GM21737 (cell line): ENCODE measurements around the gene ATP5MC3.
A peak's percentile ranks its signal among the peaks of the same experiment; 100 is the strongest.

Experiments used
- ATAC-seq: cut with Tn5 transposase; IDR thresholded peaks from one replicate; pipeline ENCODE4 v1.9.1; 2021; ENCODE audit warnings: mild to moderate bottlenecking, moderate library complexity; ENCODE audit not compliant: unreplicated experiment

ATP5MC3 gene

GRCh38 chr2:175168564-175168945, 13.0 kb downstream of the ATP5MC3 start:
- ATAC-seq: peak; percentile 25

- ATAC-seq: peak; percentile 92
These were observed 13.5 kb downstream of the ATP5MC3 start, which contains the start of gene ATF2 for GRCh38 chr2:175167792-175168563. TSS of gene ATF2 (minus strand) at chr2:175168203. CDS start at chr2:175136443, 31,760 bp downstream.

- peak; percentile 5 for ATAC-seq
These were observed 14.3 kb downstream of the ATP5MC3 start for GRCh38 chr2:175167076-175167791.

GRCh38 chr2:175166216-175166824, 15.2 kb downstream of the ATP5MC3 start:
- ATAC-seq: no peak

GRCh38 chr2:175164235-175164634, 17.3 kb downstream of the ATP5MC3 start:
- no peak for ATAC-seq

- no peak for ATAC-seq
These were observed 22.6 kb downstream of the ATP5MC3 start for GRCh38 chr2:175158894-175159293.

- ATAC-seq: no peak
These were observed 25.0 kb downstream of the ATP5MC3 start for GRCh38 chr2:175156534-175156933.

GRCh38 chr2:175154661-175155082, 26.8 kb downstream of the ATP5MC3 start:
- ATAC-seq: peak; percentile 58

- peak; percentile 71 for ATAC-seq
These were observed 29.3 kb downstream of the ATP5MC3 start for GRCh38 chr2:175152242-175152641.

- no peak for ATAC-seq
These were observed 29.7 kb downstream of the ATP5MC3 start for GRCh38 chr2:175151791-175152190.

- ATAC-seq: no peak
These were observed 34.3 kb downstream of the ATP5MC3 start for GRCh38 chr2:175147186-175147585.

GRCh38 chr2:175143678-175144077, 37.8 kb downstream of the ATP5MC3 start:
- ATAC-seq: no peak

GRCh38 chr2:175143191-175143590, 38.3 kb downstream of the ATP5MC3 start:
- ATAC-seq: no peak

- ATAC-seq: no peak
These were observed 41.2 kb downstream of the ATP5MC3 start for GRCh38 chr2:175140332-175140731.

- no peak for ATAC-seq
These were observed 43.7 kb downstream of the ATP5MC3 start for GRCh38 chr2:175137793-175138192.

GRCh38 chr2:175136334-175137215, 44.9 kb downstream of the ATP5MC3 start:
- peak; percentile 69 for ATAC-seq

- no peak for ATAC-seq
These were observed 45.6 kb downstream of the ATP5MC3 start for GRCh38 chr2:175135862-175136261.

GRCh38 chr2:175135177-175135576, 46.3 kb downstream of the ATP5MC3 start:
- ATAC-seq: no peak

GRCh38 chr2:175131252-175131651, 50.3 kb downstream of the ATP5MC3 start:
- no peak for ATAC-seq

- no peak for ATAC-seq
These were observed 54.8 kb downstream of the ATP5MC3 start for GRCh38 chr2:175126661-175127060.
